ENCODE data around the gene PNMA1. TPM values are rescaled to one million over a fixed set of nuclear protein-coding genes. Genes with fewer than 3 reads are reported as not detected.

PNMA1 gene, protein sequence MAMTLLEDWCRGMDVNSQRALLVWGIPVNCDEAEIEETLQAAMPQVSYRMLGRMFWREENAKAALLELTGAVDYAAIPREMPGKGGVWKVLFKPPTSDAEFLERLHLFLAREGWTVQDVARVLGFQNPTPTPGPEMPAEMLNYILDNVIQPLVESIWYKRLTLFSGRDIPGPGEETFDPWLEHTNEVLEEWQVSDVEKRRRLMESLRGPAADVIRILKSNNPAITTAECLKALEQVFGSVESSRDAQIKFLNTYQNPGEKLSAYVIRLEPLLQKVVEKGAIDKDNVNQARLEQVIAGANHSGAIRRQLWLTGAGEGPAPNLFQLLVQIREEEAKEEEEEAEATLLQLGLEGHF
- 18.7 and 24.0 TPM in 2 replicates for total RNA-seq

GRCh38 chr14:73713803-73714655 lies at the start of gene PNMA1:
Gene PNMA1 (minus strand): TSS chr14:73714384. CDS start chr14:73713639, 745 bp downstream.

Other genes starting within 250 kb of the PNMA1 start
- gene RIOX1, start 223.5 kb downstream of the PNMA1 start, total RNA-seq = 18.4 and 20.9 TPM in 2 replicates
- 0.56 and 1.2 TPM in 2 replicates for gene ACOT1, start 177.2 kb downstream of the PNMA1 start, total RNA-seq
- gene HEATR4, start 155.4 kb downstream of the PNMA1 start, total RNA-seq = under 0.01 TPM in 1 of 2 replicates, not detected in the other
- gene ACOT2, start 145.2 kb downstream of the PNMA1 start, total RNA-seq = 10.6 and 11.3 TPM in 2 replicates
- gene ACOT4, start 122.5 kb downstream of the PNMA1 start, total RNA-seq = 0.27 and 0.38 TPM in 2 replicates
- 0.09 TPM in 1 of 2 replicates, not detected in the other for gene ACOT6, start 101.9 kb downstream of the PNMA1 start, total RNA-seq
- gene DNAL1, start 69.4 kb downstream of the PNMA1 start, total RNA-seq = 4.8 and 6.7 TPM in 2 replicates
- 1.2 and 4.2 TPM in 2 replicates for gene PTGR2, start 137.4 kb upstream of the PNMA1 start, total RNA-seq
- 52.8 and 54.2 TPM in 2 replicates for gene ZNF410, start 172.5 kb upstream of the PNMA1 start, total RNA-seq
- gene FAM161B, start 235.7 kb upstream of the PNMA1 start, total RNA-seq = 2.2 and 3.1 TPM in 2 replicates
- 13.9 and 15.1 TPM in 2 replicates for gene COQ6, start 235.9 kb upstream of the PNMA1 start, total RNA-seq